Esophagus (tissue), 2 donors: ENCODE data around the gene NEIL1. TPM values are rescaled to one million over a fixed set of nuclear protein-coding genes. Genes with fewer than 3 reads are reported as not detected.

ENCODE experiments used
- polyA plus RNA-seq, 2 donors: library from polyadenylated mRNA; stranded (reverse); fragments of 200-250 nt; gene quantifications; one replicate each; pipeline ENCODE4 v1.2.3, GENCODE V29; 2013
- donor health status: healthy with polysubstance abuse.
- donor health status: Bipolar disorder and iron deficiency.

The NEIL1 gene
- polyA plus RNA-seq, 2 donors: 13.2 to 32.5 TPM

Other genes with a start within 250 kb of the NEIL1 start
- 10 to 100 TPM; 14.7 to 15.7 TPM for gene C15orf39, start 145.2 kb upstream of the NEIL1 start, polyA plus RNA-seq
- not detected for gene GOLGA6C, start 88.7 kb upstream of the NEIL1 start, polyA plus RNA-seq
- gene GOLGA6D, start 64.2 kb upstream of the NEIL1 start, polyA plus RNA-seq: not detected
- 10 to 100 TPM; 52.4 to 66.1 TPM for gene COMMD4, start 11.0 kb upstream of the NEIL1 start, polyA plus RNA-seq
- gene MAN2C1, start 21.6 kb downstream of the NEIL1 start, polyA plus RNA-seq: 100 to 1,000 TPM; 107 to 185 TPM
- 10 to 100 TPM in 1 of 2 donors, 1 to 10 TPM in 1; 7.2 to 10.4 TPM for gene SIN3A, start 104.7 kb downstream of the NEIL1 start, polyA plus RNA-seq
- 1 to 10 TPM; 3.1 to 6.5 TPM for gene PTPN9, start 232.3 kb downstream of the NEIL1 start, polyA plus RNA-seq